EL (cell line): ENCODE measurements around the gene EFL1.
"Not testable (repeated sequence)": the region's sequence is repeated elsewhere in the genome, so short reads cannot be mapped to it uniquely, and the experiment has no call there.

Source experiments
- DNase-seq: peaks from one replicate; pipeline ENCODE4 v3.0.0-alpha.2; 2016

Gene EFL1

DNA sequence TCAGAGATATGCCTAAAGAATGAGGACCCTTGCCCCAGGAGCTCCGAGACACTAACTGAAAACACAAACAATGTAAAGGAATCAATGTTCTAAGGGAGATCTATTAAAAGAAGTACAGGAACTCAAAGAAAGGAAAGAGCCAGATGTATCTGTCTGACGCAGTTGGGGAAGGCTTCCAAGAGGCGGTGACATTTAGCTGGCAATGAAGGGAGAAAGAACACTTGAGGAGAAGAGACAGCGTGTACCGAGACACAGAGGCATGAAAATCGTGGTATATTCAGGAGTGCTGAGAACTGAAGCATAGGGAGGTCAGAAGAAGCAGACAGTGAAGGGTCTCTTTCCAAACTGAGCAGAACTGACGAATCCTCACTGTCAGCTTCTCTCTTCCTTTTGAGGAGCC, 66.7 kb downstream of the EFL1 start:
- not testable (repeated sequence) for DNase-seq

DNA sequence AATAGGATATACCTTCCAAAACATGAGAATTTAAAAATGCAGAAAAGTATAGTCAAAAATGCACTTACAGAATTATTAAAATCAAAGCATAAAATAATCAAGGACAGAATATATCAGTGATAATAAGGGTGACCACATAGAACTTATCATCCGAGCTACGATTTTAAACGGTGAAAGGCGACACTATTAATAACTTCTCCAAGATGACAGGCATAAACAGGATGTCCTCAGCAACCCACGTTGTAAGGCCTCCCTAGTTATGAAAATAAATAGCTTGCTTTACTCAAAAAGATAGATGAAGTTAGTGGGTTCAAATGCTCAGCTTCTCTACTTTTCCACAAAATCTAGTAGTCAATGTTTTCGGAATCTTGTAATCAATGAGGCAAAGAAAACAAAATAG, 68.0 kb downstream of the EFL1 start:
- not testable (repeated sequence) for DNase-seq

DNA sequence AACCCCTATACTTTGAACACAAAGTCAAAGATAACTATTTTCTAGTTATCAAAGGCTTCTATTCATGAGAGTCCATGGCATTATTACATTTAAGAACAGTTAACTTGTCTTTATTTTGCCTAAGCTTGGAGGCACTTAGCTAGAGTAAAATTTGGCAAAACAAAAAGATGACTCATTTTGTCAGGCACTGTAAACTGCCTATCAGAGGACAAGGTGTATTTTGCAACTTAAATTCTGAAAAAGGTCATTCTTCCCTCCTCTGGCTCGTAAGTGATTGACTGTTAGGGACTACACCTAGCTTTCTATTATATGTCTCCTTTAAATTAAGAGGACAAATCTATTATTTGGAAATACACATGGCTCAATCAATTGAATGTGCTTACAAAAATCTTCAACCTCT, 69.1 kb downstream of the EFL1 start:
- DNase-seq = not testable (repeated sequence)

DNA sequence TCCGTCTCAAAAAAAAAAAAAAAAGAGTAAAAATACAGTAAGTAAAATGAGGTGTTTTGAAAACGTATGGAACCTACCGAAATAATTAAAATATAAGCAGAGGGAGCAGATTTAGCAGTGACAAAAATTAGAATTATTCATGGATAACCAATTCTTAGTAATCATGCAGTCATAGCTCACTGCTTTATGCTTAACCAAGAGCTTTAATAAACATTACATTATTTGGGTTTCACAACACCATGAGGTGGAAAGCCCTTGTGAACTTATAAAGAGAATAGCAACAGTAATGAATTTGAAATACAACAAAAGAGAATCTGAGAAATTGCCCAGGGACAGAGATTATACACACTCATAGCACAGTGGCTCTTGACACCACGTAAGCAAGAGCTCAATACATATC, 70.1 kb downstream of the EFL1 start:
- not testable (repeated sequence) for DNase-seq

DNA sequence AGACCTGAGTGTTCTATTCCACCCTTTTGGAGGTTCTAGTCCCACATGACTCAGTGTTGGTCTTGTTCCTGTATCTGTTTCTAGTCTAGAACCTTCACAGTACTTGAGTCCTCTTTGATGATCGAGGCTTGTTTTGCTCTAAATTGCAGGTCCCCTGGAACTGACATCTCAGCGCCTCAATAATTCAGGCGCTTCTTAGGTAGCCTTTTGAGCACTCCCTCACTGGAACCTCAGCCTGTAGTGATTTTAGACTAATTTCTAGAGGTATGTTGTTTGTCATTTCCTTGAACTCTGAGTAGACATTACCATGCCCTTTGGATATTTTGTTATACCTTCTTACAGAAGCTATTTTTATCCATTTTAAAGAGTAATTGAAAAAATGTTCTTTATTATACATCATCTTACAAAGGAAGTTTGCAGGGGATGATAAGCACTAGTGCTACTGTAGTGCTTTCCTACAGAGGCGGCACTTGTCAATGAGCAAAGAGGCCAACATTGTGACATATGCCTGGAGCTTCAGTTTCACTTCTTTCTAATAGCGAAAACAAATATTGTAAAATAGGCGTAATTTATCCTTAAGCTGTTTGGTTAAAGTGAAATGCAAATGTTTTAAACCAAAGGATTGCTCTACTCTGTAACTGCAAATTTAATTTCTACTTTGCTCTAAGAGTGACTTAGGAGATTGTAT, 75.7 kb downstream of the EFL1 start:
- no peak for DNase-seq

DNA sequence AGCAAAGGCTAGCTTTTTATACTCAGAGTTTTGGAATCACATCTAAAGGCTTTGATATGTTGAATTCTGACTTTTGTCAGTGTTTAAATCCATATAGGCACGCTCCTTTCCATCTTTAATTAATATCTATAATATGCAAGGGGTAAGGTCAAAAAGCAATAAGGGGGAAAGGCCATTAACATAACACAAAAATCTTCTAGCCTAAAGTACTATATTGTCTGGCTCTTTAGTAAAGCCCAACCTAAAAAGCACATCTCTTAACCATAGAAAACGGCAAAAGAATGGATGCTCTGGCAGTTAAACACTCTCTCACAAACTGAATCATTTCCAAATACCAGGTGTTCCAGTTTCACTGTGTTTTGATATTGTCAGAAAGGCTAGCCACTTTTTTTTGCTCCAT, 76.4 kb downstream of the EFL1 start:
- no peak for DNase-seq

DNA sequence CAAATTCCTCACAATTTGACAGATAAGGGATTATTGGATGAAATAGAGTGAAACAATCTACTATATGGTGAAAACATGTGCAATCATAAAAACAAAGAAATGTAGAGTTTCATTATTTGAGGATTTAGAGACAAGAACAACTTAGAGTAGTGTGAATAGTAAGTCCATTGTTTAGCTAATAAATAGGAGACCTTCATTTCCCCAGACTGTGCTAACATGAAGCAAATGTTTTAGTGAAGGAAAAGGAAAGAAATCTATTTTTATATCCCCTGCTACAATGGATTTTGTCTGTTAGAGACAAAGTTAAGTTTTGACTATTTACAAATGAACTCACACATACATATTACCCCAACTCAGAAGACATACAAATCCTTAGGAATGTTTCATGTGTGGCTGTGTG, 77.8 kb downstream of the EFL1 start:
- no peak for DNase-seq

DNA sequence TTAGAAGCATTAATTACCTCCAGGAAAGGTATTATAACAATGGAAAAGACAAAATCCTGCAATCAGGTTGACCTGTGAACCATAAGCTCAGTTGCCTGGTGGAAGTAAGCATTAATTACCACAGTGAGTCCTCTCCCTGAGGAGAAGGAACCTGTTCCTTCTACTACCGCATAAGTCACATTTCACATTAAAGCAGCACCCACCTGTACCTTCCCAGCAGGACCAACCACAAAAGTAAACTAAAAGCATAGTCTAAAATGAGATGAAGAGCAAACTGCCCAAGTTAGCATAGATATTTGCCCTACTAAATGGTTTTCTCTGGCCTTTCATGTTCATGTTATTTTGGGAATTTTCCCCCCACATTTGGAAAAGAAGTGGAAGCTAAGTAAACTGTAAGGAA, 78.2 kb downstream of the EFL1 start:
- DNase-seq = no peak

DNA sequence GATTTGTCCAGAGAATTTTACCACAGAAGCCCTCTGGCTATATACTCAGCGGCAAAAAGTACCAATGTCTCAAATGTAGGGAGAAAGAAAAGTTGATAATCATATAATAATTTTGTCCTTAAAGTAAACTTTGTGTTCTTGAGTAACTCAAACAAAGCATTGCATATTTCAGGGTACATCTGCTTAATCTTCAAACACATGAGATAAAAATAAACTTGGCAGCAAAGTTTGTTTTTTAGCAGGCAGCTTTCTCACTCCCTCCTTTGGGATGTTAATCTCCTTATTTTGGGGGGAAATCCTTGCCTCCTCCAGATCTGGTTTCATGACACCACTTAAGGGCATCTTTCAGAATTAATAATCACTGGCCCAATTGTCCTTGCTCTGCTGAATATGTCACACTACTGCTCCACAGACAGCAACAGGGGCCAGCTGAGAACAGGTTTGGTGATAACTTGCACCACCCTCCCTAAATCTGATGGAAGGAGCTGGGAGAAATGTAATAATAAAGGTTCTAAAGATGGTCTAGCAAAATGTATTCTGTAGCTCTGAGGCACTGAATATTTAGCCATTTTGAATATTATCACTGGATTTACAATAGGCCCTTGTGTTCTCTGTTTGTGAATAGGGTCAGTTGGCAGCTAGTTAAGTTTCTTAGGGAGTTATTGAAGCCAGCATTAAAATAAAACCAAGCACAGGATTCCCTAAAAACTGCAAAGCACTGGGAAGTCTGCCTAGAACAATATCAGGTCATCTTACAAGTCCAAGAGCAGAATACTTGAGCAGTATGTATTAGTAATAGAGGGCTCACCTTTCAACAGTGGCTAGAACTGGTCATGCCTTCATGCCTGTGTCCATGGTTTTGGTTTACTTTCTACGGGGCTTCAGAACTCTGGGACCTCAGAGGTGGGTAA, 79.2 kb downstream of the EFL1 start:
- DNase-seq = peak; percentile 34

DNA sequence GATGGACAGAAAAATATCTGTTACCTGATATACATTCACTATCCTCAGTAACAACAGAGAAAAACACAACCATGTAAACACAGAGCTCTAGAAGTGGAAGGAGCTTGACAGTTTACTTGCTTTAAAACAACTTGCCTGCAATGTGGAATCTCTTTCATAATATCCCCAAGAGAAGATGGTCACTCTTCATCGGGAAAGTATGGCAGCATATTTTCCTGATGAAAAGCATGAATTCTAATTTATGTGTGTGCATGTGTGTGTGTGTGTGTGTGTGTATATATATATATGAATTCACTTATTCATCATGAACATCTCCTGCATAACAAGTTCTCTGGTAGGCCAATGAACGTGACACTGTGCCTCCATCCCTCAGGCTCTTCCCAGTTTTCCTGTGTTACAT, 81.2 kb downstream of the EFL1 start:
- no peak for DNase-seq

DNA sequence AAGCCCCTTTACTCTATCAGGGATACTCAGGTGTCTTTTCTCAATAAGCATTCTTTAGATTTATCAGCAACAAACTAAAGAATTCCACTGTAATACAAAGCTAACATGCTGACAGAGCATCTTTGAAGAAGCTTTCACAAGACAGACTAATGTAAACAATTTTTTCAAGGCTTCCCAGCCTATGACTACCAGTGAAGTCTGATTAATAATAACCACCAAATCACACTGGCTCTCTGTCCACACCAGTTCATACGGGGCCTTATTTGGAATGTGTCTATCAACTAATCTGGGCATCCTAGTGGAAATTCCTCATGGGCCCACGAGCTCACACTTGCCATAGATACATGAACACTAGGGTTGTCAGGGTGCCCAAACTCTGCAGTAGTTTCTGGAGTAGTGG, 84.5 kb downstream of the EFL1 start:
- DNase-seq = peak; percentile 79

DNA sequence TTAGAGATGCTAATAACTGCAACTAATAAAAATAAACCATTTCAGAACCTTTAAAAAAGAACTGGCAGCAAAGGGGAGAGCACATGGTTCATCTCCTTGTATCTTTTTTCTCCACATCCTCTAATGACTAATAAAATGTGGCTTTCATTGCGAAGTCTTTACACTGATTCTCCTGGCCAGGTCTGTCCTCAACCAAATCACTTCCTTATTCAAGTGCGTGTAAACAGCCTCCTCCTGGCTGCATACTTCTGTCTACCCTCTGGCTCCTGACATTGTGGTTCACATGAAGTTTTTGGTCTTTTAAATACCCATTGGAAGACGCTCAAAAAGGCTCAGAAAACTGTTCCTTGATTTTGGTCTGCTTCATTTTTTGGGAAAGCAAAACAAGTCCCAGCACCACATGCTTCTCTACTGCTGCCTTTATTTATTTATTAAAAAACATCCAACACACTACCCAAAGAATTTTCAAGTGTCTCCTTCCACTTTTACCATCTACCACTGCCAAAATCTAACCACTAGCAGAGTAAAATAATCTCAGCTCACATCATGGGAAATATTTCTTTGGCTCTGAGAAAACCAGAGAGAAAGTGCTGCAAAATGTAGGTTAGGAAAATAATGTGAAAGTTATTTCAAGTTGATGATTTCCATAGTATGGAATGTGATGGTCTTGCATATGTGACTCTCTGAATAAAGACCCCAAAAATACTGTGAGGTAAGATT, 85.1 kb downstream of the EFL1 start:
- peak; percentile 70 for DNase-seq

DNA sequence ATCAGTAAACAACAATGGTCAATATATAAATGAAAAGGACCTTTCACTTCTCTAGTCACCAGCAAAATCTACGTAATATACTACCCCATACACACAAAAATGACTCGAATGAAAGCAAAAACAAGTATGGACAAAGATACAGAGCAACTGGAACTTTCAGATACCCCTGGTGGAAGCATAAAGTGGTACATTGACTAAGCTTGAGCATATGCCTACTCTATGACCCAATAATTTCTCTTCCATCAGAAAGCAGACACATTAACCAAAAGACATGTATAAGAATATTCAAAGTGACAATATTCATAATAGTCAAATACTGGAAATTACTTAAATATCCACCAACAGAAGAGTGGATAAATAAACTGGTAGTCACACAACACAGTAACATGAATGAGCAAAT, 86.0 kb downstream of the EFL1 start:
- no peak for DNase-seq

DNA sequence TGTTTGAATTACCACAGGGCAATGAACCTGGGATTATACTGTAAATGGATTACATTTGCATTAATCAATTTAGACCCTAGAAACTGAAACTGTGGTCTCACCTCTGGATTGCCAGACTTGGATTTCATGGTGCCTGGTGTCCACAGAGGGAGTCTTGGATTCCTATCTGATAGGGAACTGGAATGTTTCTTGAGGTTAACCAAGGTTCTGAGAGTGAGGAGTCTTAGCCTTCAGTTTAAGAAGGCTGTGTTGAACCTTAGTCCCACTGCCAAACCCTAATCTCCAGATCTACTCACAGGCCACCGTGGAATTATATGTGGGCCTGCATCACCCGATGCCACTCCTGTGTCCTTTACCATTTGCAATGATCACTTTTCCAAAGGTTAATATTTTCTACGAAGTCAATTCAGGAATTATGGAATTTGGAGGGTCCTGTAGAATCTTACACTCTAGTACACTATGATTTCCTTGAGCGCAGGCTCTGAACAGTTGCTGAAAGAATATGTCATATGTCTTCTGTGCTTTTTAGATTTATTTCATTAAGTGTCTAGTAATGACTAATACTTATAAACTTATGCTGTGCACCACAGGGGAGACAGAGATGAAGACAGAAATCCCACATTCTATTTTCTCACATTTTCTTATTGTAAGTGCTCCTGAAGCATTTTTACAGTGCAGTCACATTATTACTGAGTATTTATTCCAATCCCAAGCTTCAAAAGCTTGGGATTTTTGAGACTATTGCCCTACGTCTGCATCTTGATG, 87.9 kb downstream of the EFL1 start:
- DNase-seq = no peak

DNA sequence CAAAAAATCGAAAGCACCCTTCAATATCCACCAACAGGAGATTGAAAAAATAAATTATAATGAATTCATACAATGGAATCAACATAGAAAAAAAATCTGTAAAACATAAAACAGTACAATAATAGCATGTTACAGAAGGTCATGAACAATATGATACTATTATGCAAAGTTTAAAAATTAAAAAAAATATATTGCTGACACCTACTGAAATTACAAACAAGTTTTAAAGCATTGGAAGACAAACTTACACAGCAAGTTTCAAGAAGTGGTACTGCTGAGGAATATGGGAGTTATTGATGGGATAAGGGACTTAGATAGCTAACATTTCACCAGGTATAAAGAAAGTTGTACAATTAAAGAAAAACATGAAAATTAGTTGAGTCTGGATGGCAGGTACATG, 89.4 kb downstream of the EFL1 start:
- DNase-seq = no peak

DNA sequence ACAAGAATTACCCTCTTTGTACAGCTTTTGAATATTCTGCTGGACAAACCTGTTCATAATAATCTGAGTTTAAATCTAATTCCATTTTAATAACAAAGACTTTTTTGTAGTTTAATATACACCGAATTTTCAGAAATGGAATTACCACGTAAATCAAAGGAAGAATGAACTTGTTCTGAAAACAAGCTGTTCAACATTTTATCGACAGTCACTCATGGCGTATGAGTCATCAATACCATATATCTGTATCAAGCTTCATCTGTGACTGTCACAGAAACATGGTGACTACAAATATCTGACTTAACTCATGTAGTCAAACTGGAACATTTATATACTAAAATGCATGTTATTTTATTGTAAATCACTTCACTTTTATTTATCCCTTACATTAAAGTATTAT, 90.0 kb downstream of the EFL1 start:
- no peak for DNase-seq

DNA sequence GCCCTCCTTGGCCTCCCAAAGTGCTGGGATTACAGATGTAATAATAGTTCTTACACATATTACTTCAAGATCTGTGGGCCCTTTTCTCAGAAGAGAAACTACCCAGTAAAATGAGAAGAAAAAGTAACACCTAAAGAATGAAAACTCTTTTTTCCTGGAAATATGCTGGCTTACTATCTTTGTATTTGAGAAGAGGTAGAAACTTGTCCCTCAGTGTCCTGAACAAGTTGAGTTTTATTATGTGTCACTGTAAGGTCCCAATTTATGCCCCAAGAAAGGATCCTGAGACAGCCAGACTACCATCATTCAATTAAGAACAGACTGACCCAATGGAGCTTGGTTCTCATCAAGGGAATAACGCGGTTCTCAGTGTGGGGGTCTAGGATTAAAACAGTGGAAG, 93.8 kb downstream of the EFL1 start:
- no peak for DNase-seq

DNA sequence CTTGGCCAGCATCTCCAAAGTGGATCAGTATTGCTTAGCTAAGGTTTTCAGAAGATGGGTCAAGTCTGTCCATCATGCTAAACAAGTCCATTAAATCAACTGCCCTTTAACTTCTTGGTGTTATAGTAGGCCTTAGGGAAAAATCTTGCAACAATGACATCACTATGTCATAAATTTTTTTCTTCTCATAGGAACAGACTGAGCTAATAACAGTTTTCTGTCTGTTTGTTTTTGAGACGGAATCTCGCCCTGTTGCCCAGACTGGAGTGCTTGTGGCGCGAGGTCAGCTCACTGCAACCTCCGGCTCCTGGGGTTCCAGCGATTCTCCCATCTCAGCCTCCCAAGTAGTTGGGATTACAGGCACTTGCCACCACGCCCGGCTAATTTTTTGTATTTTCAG, 94.2 kb downstream of the EFL1 start:
- DNase-seq = peak; percentile 61

DNA sequence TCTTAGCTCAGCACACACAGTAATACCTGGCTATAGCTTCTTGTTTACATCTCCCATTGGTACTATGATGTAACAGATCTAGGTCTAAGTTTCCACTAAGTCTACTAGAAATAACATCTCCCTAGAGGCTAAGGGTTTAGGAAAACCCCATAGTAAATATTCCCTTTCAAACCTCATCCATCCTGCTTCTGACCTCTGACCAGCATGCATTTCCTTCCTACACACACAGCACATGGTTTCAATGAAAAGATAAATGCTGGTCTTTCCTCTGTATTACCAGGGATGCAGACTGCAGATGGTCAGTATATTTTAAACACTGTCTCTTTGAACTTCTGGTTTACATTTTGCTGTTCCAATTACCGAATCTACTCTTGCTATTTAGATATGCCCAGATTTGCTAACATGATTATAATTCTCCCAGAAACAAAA, 96.6 kb downstream of the EFL1 start:
- DNase-seq = peak; percentile 22

DNA sequence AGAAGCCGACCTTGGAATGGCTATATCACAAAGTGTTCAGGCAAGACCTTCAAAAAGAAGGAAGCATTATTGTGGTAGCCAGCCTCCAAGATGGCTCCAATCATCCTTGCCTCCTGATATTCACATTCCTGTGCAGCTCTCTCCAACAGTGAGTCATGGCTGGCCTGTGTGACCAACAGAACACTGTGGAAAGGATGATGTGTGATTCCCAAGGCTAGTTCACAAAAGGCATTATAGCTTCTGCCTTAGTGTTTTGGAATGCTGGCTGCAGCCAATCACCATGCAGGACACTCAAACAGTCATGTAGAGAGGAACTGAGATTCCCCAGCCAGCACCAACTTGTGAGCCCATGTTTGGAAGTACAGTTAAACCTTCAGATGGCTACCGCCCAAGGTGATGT, 102.6 kb downstream of the EFL1 start:
- peak; percentile 100 for DNase-seq

DNA sequence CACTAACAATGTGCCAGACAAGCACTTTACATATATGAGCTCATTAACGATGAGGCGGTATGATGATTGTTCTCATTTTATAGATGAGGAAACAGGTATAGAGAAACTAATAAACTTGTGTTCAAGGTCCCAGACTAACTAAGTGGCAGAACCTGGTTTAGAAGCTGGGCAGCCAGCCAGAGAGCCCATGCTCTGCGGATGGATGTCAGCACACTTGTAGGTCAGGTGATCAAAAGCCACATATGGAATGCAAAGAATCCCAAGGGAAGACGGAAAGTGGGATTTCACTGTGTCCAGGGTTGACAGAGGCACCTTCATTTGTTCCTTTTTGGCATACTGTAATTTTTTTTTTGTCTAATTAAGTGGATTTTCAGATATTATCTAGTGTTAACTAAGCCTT, 103.7 kb downstream of the EFL1 start:
- DNase-seq = no peak

DNA sequence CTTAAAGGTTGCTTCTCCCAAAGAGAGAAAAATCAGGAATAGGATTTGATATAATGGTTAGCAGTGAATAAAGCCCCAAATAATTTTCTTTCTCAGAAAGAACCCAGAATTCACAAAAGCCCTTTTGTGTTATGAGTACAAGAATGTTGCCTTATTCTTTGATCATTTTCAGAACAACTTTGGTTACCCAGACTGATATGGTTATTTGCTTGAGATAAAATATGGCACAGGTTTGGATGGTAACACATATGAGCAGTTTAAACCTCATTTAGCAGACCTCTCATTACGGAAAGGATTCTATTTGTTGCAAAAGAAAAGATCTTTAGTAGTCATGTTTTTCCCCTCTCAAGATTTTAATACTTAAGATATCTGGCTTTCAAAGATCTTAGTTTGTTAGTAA, 111.9 kb downstream of the EFL1 start:
- no peak for DNase-seq

DNA sequence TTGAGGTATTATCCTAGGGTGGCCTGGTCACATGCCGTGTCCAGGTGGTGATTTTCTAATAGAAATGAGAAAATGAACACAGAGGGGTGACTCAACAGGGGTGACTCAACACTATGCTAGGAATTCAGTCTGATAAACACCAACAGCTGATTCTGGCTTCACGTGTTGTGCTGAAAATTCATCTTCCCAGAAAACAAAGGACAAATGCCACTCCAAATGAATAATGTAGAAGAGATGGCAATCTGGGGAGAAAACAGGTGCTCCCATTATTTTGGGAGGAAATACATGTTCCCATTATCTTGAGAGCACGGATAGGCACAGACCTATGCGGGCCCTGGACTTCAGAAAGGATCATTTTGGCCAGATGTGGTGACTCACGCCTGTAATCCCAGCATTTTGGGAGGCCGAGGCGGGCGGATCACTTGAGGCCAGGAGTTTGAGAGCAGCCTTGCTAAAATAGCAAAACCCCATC, 115.5 kb downstream of the EFL1 start:
- peak; percentile 87 for DNase-seq
